Measurements from ENCODE around the gene KCNT2.

- TF ChIP-seq POLR2A (IDR thresholded peaks at IDR 0.05; ENCODE audit: low read length) (no peak), CTCF (IDR thresholded peaks at IDR 0.05) (no peak), BHLHE40 (IDR thresholded peaks at IDR 0.05; ENCODE audit: low read depth, low read length) (no peak), EP300 (IDR thresholded peaks at IDR 0.05) (no peak), RFX5 (IDR thresholded peaks at IDR 0.05) (no peak), ELK1 (IDR thresholded peaks at IDR 0.05; ENCODE audit: low read depth, low read length) (no peak)
Measured at GRCh38 chr1:196260270-196260669, 348.0 kb downstream of the KCNT2 start.

Measured in A549 (cell line).